ENCODE measurements around the gene OXLD1. TPM values are rescaled to one million over a fixed set of nuclear protein-coding genes. Genes with fewer than 3 reads are reported as not detected.

Gene OXLD1
- total RNA-seq, 5 donors from 2014 or later (not counting 1 experiment from before 2014, with no cell fraction given) = 34.1 to 93.3 (median 68.1) TPM

GRCh38 chr17:81666092-81666341 lies 388 bp downstream of the OXLD1 start:
- peak overlapping the region; percentile 69 to 83 for H3K4me3 ChIP-seq (ENCODE audit: control insufficient read depth in 1 of 2, extremely low read depth in 1 of 2, low read length in 1 of 2)
- CTCF ChIA-PET = no interaction called here
- peaks cover 38 to 52% (median 41%) of the 10 kb centered on the region in 3 donors for H3K4me1 Mint-ChIP-seq
- peak overlapping the region; percentile 90 to 92 for H3K27ac Mint-ChIP-seq
- H3K9me3 Mint-ChIP-seq = no peaks in the 10 kb centered on the region
- ATAC-seq (replicated peaks in 1 of 4) = peak; percentile 9 to 43 (median 40)
- peak in 6 of 35 experiments; percentile 13 to 49 (median 24) for DNase-seq
- under 1% methylated on average over 14 of the region's 16 CpGs for WGBS (ENCODE audit: insufficient coverage)
- H3K27me3 Mint-ChIP-seq = no peaks in the 10 kb centered on the region
- no peaks in the 10 kb centered on the region for H3K27me3 ChIP-seq (replicated peaks in 1 of 2; ENCODE audit: control insufficient read depth in 2 of 2, extremely low read depth in 1 of 2, insufficient read depth in 2 of 2, low read length in 1 of 2)
- H3K9me3 ChIP-seq = no peaks in the 10 kb centered on the region
- H3K27ac ChIP-seq (ENCODE audit: low read length) = peak overlapping the region; percentile 61
- H3K36me3 Mint-ChIP-seq = peaks cover 5% of the 10 kb centered on the region
- peaks cover 4 to 32% of the 10 kb centered on the region in 2 donors for H3K36me3 ChIP-seq (ENCODE audit: control insufficient read depth in 2 of 2, extremely low read depth in 1 of 2, insufficient read depth in 1 of 2, low read length in 1 of 2)
- POLR2A ChIA-PET = interaction anchor here (0.5 to 0.6 kb wide), 2 partner anchors 475 to 615 kb away, joined by 3 to 5 read pairs; no protein-coding TSS in a partner anchor
- H3K4me1 ChIP-seq (ENCODE audit: control insufficient read depth in 1 of 2, extremely low read depth in 1 of 2, insufficient read depth in 2 of 2, low read length in 2 of 2) = peaks cover 35 to 62% of the 10 kb centered on the region in 2 experiments
- H3K4me3 Mint-ChIP-seq = peak overlapping the region; percentile 81 to 90 (median 85)

- Mint-ChIP-seq H3K9me3 (no peaks in the 10 kb centered on the region), H3K36me3 (peaks cover 5% of the 10 kb centered on the region)
- peak overlapping the region; percentile 69 to 83 for H3K4me3 ChIP-seq (ENCODE audit: control insufficient read depth in 1 of 2, extremely low read depth in 1 of 2, low read length in 1 of 2)
Measured at GRCh38 chr17:81665205-81666091, 957 bp downstream of the OXLD1 start.

GRCh38 chr17:81664051-81664470 lies 2.3 kb downstream of the OXLD1 start:
- peak overlapping the region in 1 of 3 donors; percentile 20 for H3K4me3 Mint-ChIP-seq
- H3K4me1 Mint-ChIP-seq = peaks cover 38 to 52% (median 41%) of the 10 kb centered on the region in 3 donors
- Histone ChIP-seq H3K36me3 (ENCODE audit: control insufficient read depth in 2 of 2, extremely low read depth in 1 of 2, insufficient read depth in 1 of 2, low read length in 1 of 2) (peaks cover 0 to 15% of the 10 kb centered on the region in 2 donors), H3K4me3 (ENCODE audit: control insufficient read depth in 1 of 2, extremely low read depth in 1 of 2, low read length in 1 of 2) (no peak overlapping the region), H3K27ac (ENCODE audit: low read length) (peak overlapping the region; percentile 31), H3K4me1 (ENCODE audit: control insufficient read depth in 1 of 2, extremely low read depth in 1 of 2, insufficient read depth in 2 of 2, low read length in 2 of 2) (peaks cover 35 to 59% of the 10 kb centered on the region in 2 experiments), H3K9me3 (no peaks in the 10 kb centered on the region), H3K27me3 (replicated peaks in 1 of 2; ENCODE audit: control insufficient read depth in 2 of 2, extremely low read depth in 1 of 2, insufficient read depth in 2 of 2, low read length in 1 of 2) (no peaks in the 10 kb centered on the region)
- peaks cover 5% of the 10 kb centered on the region for H3K36me3 Mint-ChIP-seq
- no peak for ATAC-seq (replicated peaks in 1 of 4)
- no peaks in the 10 kb centered on the region for H3K9me3 Mint-ChIP-seq
- ChIA-PET CTCF (no interaction called here), POLR2A (no interaction called here)
- peak overlapping the region in 1 of 2 donors; percentile 97 for H3K27ac Mint-ChIP-seq
- no peaks in the 10 kb centered on the region for H3K27me3 Mint-ChIP-seq
- WGBS (ENCODE audit: insufficient coverage) = 78% methylated on average over 6 of the region's 7 CpGs
- DNase-seq = no peak

More at GRCh38 chr17:81665205-81666091, 957 bp downstream of the OXLD1 start:
- Mint-ChIP-seq H3K27me3 (no peaks in the 10 kb centered on the region), H3K4me3 (peak overlapping the region; percentile 81 to 90 (median 85)), H3K4me1 (peaks cover 38 to 52% (median 41%) of the 10 kb centered on the region in 3 donors), H3K27ac (peak overlapping the region; percentile 90 to 92)
- Histone ChIP-seq H3K27me3 (replicated peaks in 1 of 2; ENCODE audit: control insufficient read depth in 2 of 2, extremely low read depth in 1 of 2, insufficient read depth in 2 of 2, low read length in 1 of 2) (no peaks in the 10 kb centered on the region), H3K36me3 (ENCODE audit: control insufficient read depth in 2 of 2, extremely low read depth in 1 of 2, insufficient read depth in 1 of 2, low read length in 1 of 2) (peaks cover 4 to 27% of the 10 kb centered on the region in 2 donors), H3K27ac (ENCODE audit: low read length) (peak overlapping the region; percentile 61), H3K4me1 (ENCODE audit: control insufficient read depth in 1 of 2, extremely low read depth in 1 of 2, insufficient read depth in 2 of 2, low read length in 2 of 2) (peaks cover 35 to 62% of the 10 kb centered on the region in 2 experiments), H3K9me3 (no peaks in the 10 kb centered on the region)
- DNase-seq (peak in 14 of 35 experiments; percentile 21 to 55 (median 30)), ATAC-seq (replicated peaks in 1 of 4) (peak in 3 of 4 experiments; percentile 2 to 8 (median 3))
- WGBS (ENCODE audit: insufficient coverage) = 28% methylated on average over 22 of the region's 30 CpGs
- CTCF ChIA-PET = no interaction called here
- POLR2A ChIA-PET = interaction anchor here (0.5 to 0.6 kb wide), 3 partner anchors 160 to 615 kb away, joined by 3 to 13 read pairs (median 5); no protein-coding TSS in a partner anchor

GRCh38 chr17:81662002-81662401 lies 4.4 kb downstream of the OXLD1 start:
- Histone ChIP-seq H3K36me3 (ENCODE audit: control insufficient read depth in 2 of 2, extremely low read depth in 1 of 2, insufficient read depth in 1 of 2, low read length in 1 of 2) (peaks cover 0 to 6% of the 10 kb centered on the region in 2 donors), H3K9me3 (no peaks in the 10 kb centered on the region), H3K27ac (ENCODE audit: low read length) (peak overlapping the region; percentile 67), H3K4me1 (ENCODE audit: control insufficient read depth in 1 of 2, extremely low read depth in 1 of 2, insufficient read depth in 2 of 2, low read length in 2 of 2) (peaks cover 31 to 44% of the 10 kb centered on the region in 2 experiments), H3K27me3 (replicated peaks in 1 of 2; ENCODE audit: control insufficient read depth in 2 of 2, extremely low read depth in 1 of 2, insufficient read depth in 2 of 2, low read length in 1 of 2) (no peaks in the 10 kb centered on the region), H3K4me3 (ENCODE audit: control insufficient read depth in 1 of 2, extremely low read depth in 1 of 2, low read length in 1 of 2) (no peak overlapping the region)
- DNase-seq = no peak
- CTCF ChIA-PET = no interaction called here
- no peaks in the 10 kb centered on the region for H3K36me3 Mint-ChIP-seq
- H3K27me3 Mint-ChIP-seq = no peaks in the 10 kb centered on the region
- peak overlapping the region; percentile 31 to 97 for H3K27ac Mint-ChIP-seq
- peaks cover 22 to 43% (median 33%) of the 10 kb centered on the region in 3 donors for H3K4me1 Mint-ChIP-seq
- POLR2A ChIA-PET = no interaction called here
- WGBS (ENCODE audit: insufficient coverage) = no CpG with 5 or more reads among the region's 4 CpGs
- no peak overlapping the region for H3K4me3 Mint-ChIP-seq
- no peak for ATAC-seq (replicated peaks in 1 of 4)
- H3K9me3 Mint-ChIP-seq = no peaks in the 10 kb centered on the region

- CTCF ChIA-PET = interaction anchor here in 1 of 2 donors (0.7 kb wide), 1 partner anchor 23 kb away, joined by 3 read pairs; the partner anchor contains the start of genes ARL16 and HGS
- Histone ChIP-seq H3K4me3 (ENCODE audit: control insufficient read depth in 1 of 2, extremely low read depth in 1 of 2, low read length in 1 of 2) (no peak overlapping the region), H3K36me3 (ENCODE audit: control insufficient read depth in 2 of 2, extremely low read depth in 1 of 2, insufficient read depth in 1 of 2, low read length in 1 of 2) (peaks cover 0 to 6% of the 10 kb centered on the region in 2 donors), H3K9me3 (no peaks in the 10 kb centered on the region), H3K27me3 (replicated peaks in 1 of 2; ENCODE audit: control insufficient read depth in 2 of 2, extremely low read depth in 1 of 2, insufficient read depth in 2 of 2, low read length in 1 of 2) (peaks cover 0 to 9% of the 10 kb centered on the region in 2 experiments), H3K4me1 (ENCODE audit: control insufficient read depth in 1 of 2, extremely low read depth in 1 of 2, insufficient read depth in 2 of 2, low read length in 2 of 2) (peaks cover 26 to 45% of the 10 kb centered on the region in 2 experiments), H3K27ac (ENCODE audit: low read length) (no peak overlapping the region)
- Mint-ChIP-seq H3K27ac (peak overlapping the region in 1 of 2 donors; percentile 69), H3K9me3 (no peaks in the 10 kb centered on the region), H3K4me3 (no peak overlapping the region), H3K27me3 (no peaks in the 10 kb centered on the region), H3K4me1 (peaks cover 14 to 37% (median 25%) of the 10 kb centered on the region in 3 donors), H3K36me3 (no peaks in the 10 kb centered on the region)
- POLR2A ChIA-PET = no interaction called here
- ATAC-seq (replicated peaks in 1 of 4) = no peak
- DNase-seq = no peak
- WGBS (ENCODE audit: insufficient coverage) = 93% methylated on average over 7 of the region's 9 CpGs
Measured at GRCh38 chr17:81660441-81660840, 6.0 kb downstream of the OXLD1 start.

- no peaks in the 10 kb centered on the region for H3K9me3 ChIP-seq
- DNase-seq = no peak
- ChIA-PET CTCF (no interaction called here), POLR2A (no interaction called here)
- H3K4me1 Mint-ChIP-seq = peaks cover 10 to 25% (median 22%) of the 10 kb centered on the region in 3 donors
- H3K4me3 ChIP-seq (ENCODE audit: control insufficient read depth in 1 of 2, extremely low read depth in 1 of 2, low read length in 1 of 2) = no peak overlapping the region
- no peak overlapping the region for H3K27ac ChIP-seq (ENCODE audit: low read length)
- no peak overlapping the region for H3K27ac Mint-ChIP-seq
- no peaks in the 10 kb centered on the region for H3K36me3 Mint-ChIP-seq
- peaks cover 0 to 21% of the 10 kb centered on the region in 2 experiments for H3K27me3 ChIP-seq (replicated peaks in 1 of 2; ENCODE audit: control insufficient read depth in 2 of 2, extremely low read depth in 1 of 2, insufficient read depth in 2 of 2, low read length in 1 of 2)
- no peaks in the 10 kb centered on the region for H3K9me3 Mint-ChIP-seq
- H3K4me1 ChIP-seq (ENCODE audit: control insufficient read depth in 1 of 2, extremely low read depth in 1 of 2, insufficient read depth in 2 of 2, low read length in 2 of 2) = peaks cover 21 to 32% of the 10 kb centered on the region in 2 experiments
- peaks cover 0 to 2% of the 10 kb centered on the region in 2 donors for H3K27me3 Mint-ChIP-seq
- ATAC-seq (replicated peaks in 1 of 4) = no peak
- no peaks in the 10 kb centered on the region for H3K36me3 ChIP-seq (ENCODE audit: control insufficient read depth in 2 of 2, extremely low read depth in 1 of 2, insufficient read depth in 1 of 2, low read length in 1 of 2)
- WGBS (ENCODE audit: insufficient coverage) = 100% methylated on average over 4 of the region's 5 CpGs
- no peak overlapping the region for H3K4me3 Mint-ChIP-seq
Measured at GRCh38 chr17:81659038-81659437, 7.4 kb downstream of the OXLD1 start.

All from T-cell (primary cell).